ENCODE measurements around the gene HNRNPUL2. TPM values are rescaled to one million over a fixed set of nuclear protein-coding genes. Genes with fewer than 3 reads are reported as not detected.
A peak's percentile ranks its signal among the peaks of the same experiment; 100 is the strongest.

HNRNPUL2 gene
- total and polyA plus RNA-seq, 9 of the 15 experiments (the other 6 are each of a cell fraction or from before 2014, with no cell fraction given) = 0.89 to 44.3 (median 15.2) TPM

DNA sequence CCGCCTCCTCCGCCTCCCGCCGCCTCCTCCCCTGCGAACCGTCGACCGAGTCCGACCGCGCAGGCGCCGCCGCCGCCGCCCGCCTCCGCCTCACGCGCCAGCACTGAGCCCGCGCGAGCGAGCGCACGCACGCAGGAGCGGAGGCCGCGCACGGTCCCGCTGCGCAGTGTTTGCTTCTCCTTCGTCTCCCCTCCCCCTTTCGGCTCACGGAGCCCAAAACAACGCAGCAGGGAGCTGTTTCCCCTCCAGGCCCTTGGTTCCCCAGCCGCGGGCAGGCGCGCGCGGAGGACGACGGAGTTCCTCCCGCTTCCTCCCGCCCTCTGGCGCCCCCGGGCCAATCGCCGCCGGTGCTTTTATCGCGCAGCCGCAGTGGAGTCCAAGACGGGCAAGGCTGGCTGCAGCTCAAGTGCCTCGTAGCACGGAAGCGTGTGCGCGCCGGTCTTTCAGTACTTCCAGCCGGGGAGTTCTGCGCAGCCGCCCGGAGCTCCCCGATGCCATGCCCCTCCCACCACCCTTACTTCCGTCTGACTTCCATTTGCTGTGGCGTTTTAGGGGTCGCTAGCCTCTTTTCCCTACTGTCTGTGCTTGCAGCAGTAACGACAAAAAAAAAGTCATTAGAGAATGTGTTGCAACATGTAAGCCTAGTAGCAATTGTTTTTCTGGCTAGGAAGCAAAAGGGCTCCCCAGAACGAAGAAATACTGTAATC, at the start of gene HNRNPUL2 (continued):
- TF ChIP-seq ZNF512 (tag; IDR thresholded peaks at IDR 0.05) (no peak), GMEB1 (CRISPR knock-in tag; IDR thresholded peaks at IDR 0.05) (peak; percentile 83), KLF13 (tag; IDR thresholded peaks at IDR 0.05; ENCODE audit: borderline replicate concordance, low read depth) (peak; percentile 74; the same call in 1 of the 2 replicates), RBFOX2 (IDR thresholded peaks at IDR 0.05; ENCODE audit: low read depth, low read length) (peak; percentile 98), KDM4B (IDR thresholded peaks at IDR 0.05; ENCODE audit: borderline replicate concordance in 2 of 2, low read depth in 1 of 2) (peak in 1 of 2 experiments; percentile 75; a peak in 1 of 4 replicates), ZEB2 (IDR thresholded peaks at IDR 0.05) (no peak), PRMT5 (CRISPR knock-in tag; IDR thresholded peaks at IDR 0.05) (no peak), TCF3 (CRISPR knock-in tag; IDR thresholded peaks at IDR 0.05) (peak; percentile 39; the same call in 1 of the 2 replicates), ZBTB9 (CRISPR knock-in tag; IDR thresholded peaks at IDR 0.05) (peak; percentile 68), ZNF518B (CRISPR knock-in tag; IDR thresholded peaks at IDR 0.05) (no peak), ZFX (CRISPR knock-in tag; IDR thresholded peaks at IDR 0.05) (peak; percentile 90), ZZZ3 (IDR thresholded peaks at IDR 0.05) (no peak), NFXL1 (CRISPR knock-in tag; IDR thresholded peaks at IDR 0.05) (no peak), ZNF24 (IDR thresholded peaks at IDR 0.05) (peak; percentile 68), TRIM24 (IDR thresholded peaks at IDR 0.05) (peak in 1 of 2 experiments; percentile 17; a peak in 1 of 4 replicates), HNRNPLL (IDR thresholded peaks at IDR 0.05; ENCODE audit: low read depth, low read length, poor library complexity, severe bottlenecking) (peak; percentile 77), SMAD3 (CRISPR knock-in tag; conservative IDR thresholded peaks at IDR 0.05) (no peak)
- TF ChIP-seq, protein P1, sequence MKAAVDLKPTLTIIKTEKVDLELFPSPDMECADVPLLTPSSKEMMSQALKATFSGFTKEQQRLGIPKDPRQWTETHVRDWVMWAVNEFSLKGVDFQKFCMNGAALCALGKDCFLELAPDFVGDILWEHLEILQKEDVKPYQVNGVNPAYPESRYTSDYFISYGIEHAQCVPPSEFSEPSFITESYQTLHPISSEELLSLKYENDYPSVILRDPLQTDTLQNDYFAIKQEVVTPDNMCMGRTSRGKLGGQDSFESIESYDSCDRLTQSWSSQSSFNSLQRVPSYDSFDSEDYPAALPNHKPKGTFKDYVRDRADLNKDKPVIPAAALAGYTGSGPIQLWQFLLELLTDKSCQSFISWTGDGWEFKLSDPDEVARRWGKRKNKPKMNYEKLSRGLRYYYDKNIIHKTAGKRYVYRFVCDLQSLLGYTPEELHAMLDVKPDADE (conservative IDR thresholded peaks at IDR 0.05; ENCODE audit: control insufficient read depth, low read depth, low read length) = peak; percentile 31; the same call in 1 of the 2 replicates
